Stimulated activated CD4-positive, alpha-beta T cell treated with anti-CD3 and anti-CD28 coated beads, Interleukin-4, amount 100 ng/mL, for 48 hours (primary cell): ENCODE results near the gene UBE2D4.
"Not testable (repeated sequence)": the region's sequence is repeated elsewhere in the genome, so short reads cannot be mapped to it uniquely, and the experiment has no call there.

ENCODE experiments used
- DNase-seq, 2 donors: peaks; one replicate each; pipeline ENCODE4 v3.0.0-alpha.2; 2020; ENCODE audit warnings: low read depth in 2 of 2

Gene UBE2D4

GRCh38 chr7:43966392-43966791 lies 40.2 kb downstream of the UBE2D4 start:
- not testable (repeated sequence) for DNase-seq

- not testable (repeated sequence) for DNase-seq
These were observed 42.2 kb downstream of the UBE2D4 start for GRCh38 chr7:43968172-43969040.

GRCh38 chr7:43969586-43969985 lies 43.4 kb downstream of the UBE2D4 start:
- not testable (repeated sequence) for DNase-seq

- DNase-seq: not testable (repeated sequence)
These were observed 44.5 kb downstream of the UBE2D4 start for GRCh38 chr7:43970698-43971097.

GRCh38 chr7:43974033-43974573 lies 47.9 kb downstream of the UBE2D4 start:
- not testable (repeated sequence) for DNase-seq

- DNase-seq: not testable (repeated sequence)
These were observed 48.7 kb downstream of the UBE2D4 start for GRCh38 chr7:43974725-43975482.

- DNase-seq: no peak
These were observed 51.3 kb downstream of the UBE2D4 start for GRCh38 chr7:43977525-43977924.

- not testable (repeated sequence) for DNase-seq
These were observed 51.9 kb downstream of the UBE2D4 start for GRCh38 chr7:43978102-43978501.

- DNase-seq: not testable (repeated sequence)
These were observed 56.6 kb downstream of the UBE2D4 start for GRCh38 chr7:43982848-43983247.

- not testable (repeated sequence) for DNase-seq
These were observed 57.5 kb downstream of the UBE2D4 start for GRCh38 chr7:43983736-43984135.

GRCh38 chr7:43985904-43986864 lies 59.9 kb downstream of the UBE2D4 start:
- DNase-seq: peak; percentile 78 to 92

GRCh38 chr7:43987476-43987875 lies 61.2 kb downstream of the UBE2D4 start:
- not testable (repeated sequence) for DNase-seq

GRCh38 chr7:43990011-43990585 lies 63.9 kb downstream of the UBE2D4 start:
- not testable (repeated sequence) for DNase-seq

- DNase-seq: not testable (repeated sequence)
These were observed 64.6 kb downstream of the UBE2D4 start for GRCh38 chr7:43990829-43991228.

GRCh38 chr7:43992896-43993295 lies 66.7 kb downstream of the UBE2D4 start:
- DNase-seq: not testable (repeated sequence)

GRCh38 chr7:43994681-43995080 lies 68.4 kb downstream of the UBE2D4 start:
- DNase-seq: not testable (repeated sequence)

- not testable (repeated sequence) for DNase-seq
These were observed 71.3 kb downstream of the UBE2D4 start, which contains the start of gene SPDYE1 for GRCh38 chr7:43997532-43997931. Gene SPDYE1 (plus strand): TSS chr7:43997897. CDS start chr7:43999950, 2,053 bp downstream.
